Pancreas (tissue), 10 donors: Measurements from ENCODE around the gene CCDC8. TPM values are rescaled to one million over a fixed set of nuclear protein-coding genes. Genes with fewer than 3 reads are reported as not detected.

Experiments used
- ATAC-seq, 4 donors: fragments of 200-7000 bp; cut with Tn5 transposase; one replicate each; pipeline versions ENCODE4 v1.8.0 to v1.9.1; 2020; ENCODE audit warnings: mild to moderate bottlenecking in 4 of 4, moderate library complexity in 4 of 4
- DNase-seq, 6 donors: peaks; one replicate each; pipeline ENCODE4 v3.0.0-alpha.2; 2020
- FAIRE-seq: peaks from 2 replicates; lab custom pipeline; 2012; peaks lifted over from hg19 to GRCh38; lab: Jason Lieb, UNC
- H3K27ac ChIP-seq, 4 donors: fragments of 200-600 bp; sonication (generic); 1 replicate in 3 of 4; 2 replicates in 1 of 4; pipeline versions ENCODE4 v1.5.0 to v1.8.0; 2020
- H3K27me3 ChIP-seq, 4 donors: fragments of 200-600 bp; one replicate each; pipeline ENCODE4 v1.8.0; 2021
- H3K36me3 ChIP-seq, 3 donors: fragments of 200-600 bp; sonication (generic) in 1 of 3; one replicate each; pipeline versions ENCODE4 v1.5.0 to v1.8.0; 2020 to 2021
- H3K4me1 ChIP-seq, 3 donors: fragments of 200-600 bp; one replicate each; pipeline ENCODE4 v1.8.0; 2021
- H3K4me3 ChIP-seq, 4 donors: fragments of 200-600 bp; sonication (generic) in 2 of 4; one replicate each; pipeline versions ENCODE4 v1.5.0 to v1.8.0; 2020 to 2021
- H3K9me3 ChIP-seq, 4 donors: fragments of 200-600 bp; one replicate each; pipeline ENCODE4 v1.8.0; 2021
- CTCF ChIP-seq, 4 donors: fragments of 200-600 bp; sonication (generic) in 3 of 4; IDR thresholded peaks; one replicate each; pipeline versions ENCODE4 v1.5.0 to v1.8.0; 2021; ENCODE audit warnings: antibody characterized with exemption in 4 of 4
- WGBS, 2 donors: extraction: QIAGEN DNeasy Blood & Tissue Kit; methylation state at CpG; one replicate each; pipeline ENCODE4 v1.1.7; 2013; 5-methylcytosine and 5-hydroxymethylcytosine counted together
- intact Hi-C, 3 donors: fragments of 100-400 bp; cut with DNase I; formaldehyde crosslinking; loops; one replicate each; pipeline versions ENCODE4 v1.11.1 to v1.14.2; 2022
- polyA plus RNA-seq, 2 donors: library from polyadenylated mRNA; stranded (reverse); fragments of 200-250 nt; gene quantifications; one replicate each; pipeline ENCODE4 v1.2.3, GENCODE V29; 2013
- total RNA-seq, 6 donors: library from RNA; stranded (reverse); fragmentation: NEBNext Ultra II Directional in 4 of 6; extraction: Animal tissue kit (Norgen Biotek cat#: 25700) in 4 of 6; gene quantifications; one replicate each; pipeline versions ENCODE4 v1.2.1 to v1.2.4, GENCODE V29; 2021 to 2023
- donor health status: healthy with polysubstance abuse.
- donor health status: DM: no; HTN: no; CAD: no; lungs with moderate emphysema.
- donor health status: DM: no; HTN: no; CAD: no.
- donor health status: control.
- donor health status: control.
- donor health status: Bipolar disorder and iron deficiency.
- donor health status: DM: yes; HTN: yes; CAD: no.
- donor health status: DM: no; HTN: no; CAD: no.
- donor health status: DM: no; HTN: no; CAD: no.
- donor health status: DM: yes; HTN: yes; CAD: no.

The CCDC8 gene
- total and polyA plus RNA-seq, 8 donors: 8.2 to 22.0 (median 12.0) TPM

GRCh38 chr19:46412650-46413261, 608 bp downstream of the CCDC8 start:
- H3K27me3 ChIP-seq: no peaks in the 10 kb centered on the region
- no peaks in the 10 kb centered on the region for H3K36me3 ChIP-seq
- intact Hi-C loops: no loop called here
- H3K4me3 ChIP-seq: peak overlapping the region; percentile 52 to 69 (median 62)
- peaks cover 3 to 22% (median 10%) of the 10 kb centered on the region in 3 donors for H3K4me1 ChIP-seq
- peak in 2 of 4 donors; percentile 0 to 5 for ATAC-seq
- H3K27ac ChIP-seq: peak overlapping the region; percentile 64 to 92 (median 80)
- no peaks in the 10 kb centered on the region for H3K9me3 ChIP-seq
- no peak for FAIRE-seq
- 2 to 4% methylated on average over 29 of the region's 29 CpGs for WGBS, 2 donors
- DNase-seq: no peak
- no peak for TF ChIP-seq CTCF (IDR thresholded peaks at IDR 0.05)

- Histone ChIP-seq H3K27me3 (no peaks in the 10 kb centered on the region), H3K27ac (peak overlapping the region in 3 of 4 donors; percentile 76 to 92 (median 85)), H3K36me3 (no peaks in the 10 kb centered on the region), H3K9me3 (no peaks in the 10 kb centered on the region), H3K4me3 (peak overlapping the region; percentile 52 to 69 (median 62)), H3K4me1 (peaks cover 3 to 22% (median 10%) of the 10 kb centered on the region in 3 donors)
- WGBS, 2 donors: 7 to 12% methylated on average over 53 to 54 of the region's 54 CpGs
- DNase-seq: peak in 4 of 6 donors; percentile 32 to 81 (median 59)
- peak; percentile 1 to 5 (median 2) for ATAC-seq
- no peak for FAIRE-seq
- no peak for TF ChIP-seq CTCF (IDR thresholded peaks at IDR 0.05)
- intact Hi-C loops: no loop called here
Observed at GRCh38 chr19:46411925-46412649, 1.3 kb downstream of the CCDC8 start.

- H3K9me3 ChIP-seq: no peaks in the 10 kb centered on the region
- no peak for TF ChIP-seq CTCF (IDR thresholded peaks at IDR 0.05)
- DNase-seq (peak in 1 of 6 donors; percentile 30), FAIRE-seq (no peak), ATAC-seq (no peak)
- peak overlapping the region; percentile 52 to 69 (median 62) for H3K4me3 ChIP-seq
- H3K4me1 ChIP-seq: peaks cover 3 to 22% (median 10%) of the 10 kb centered on the region in 3 donors
- H3K27me3 ChIP-seq: no peaks in the 10 kb centered on the region
- 49 to 53% methylated on average over 13 of the region's 13 CpGs for WGBS, 2 donors
- H3K36me3 ChIP-seq: no peaks in the 10 kb centered on the region
- intact Hi-C loops: no loop called here
- H3K27ac ChIP-seq: peak overlapping the region in 1 of 4 donors; percentile 92
Observed at GRCh38 chr19:46411088-46411924, 2.1 kb downstream of the CCDC8 start.

- Histone ChIP-seq H3K27me3 (no peaks in the 10 kb centered on the region), H3K27ac (no peak overlapping the region), H3K4me1 (peaks cover 0 to 19% (median 14%) of the 10 kb centered on the region in 3 donors), H3K9me3 (no peaks in the 10 kb centered on the region), H3K4me3 (peak overlapping the region in 2 of 4 donors; percentile 52 to 66), H3K36me3 (no peaks in the 10 kb centered on the region)
- TF ChIP-seq CTCF (IDR thresholded peaks at IDR 0.05): no peak
- FAIRE-seq: no peak
- ATAC-seq: no peak
- DNase-seq: peak in 1 of 6 donors; percentile 10
- 83 to 90% methylated on average over 13 of the region's 13 CpGs for WGBS, 2 donors
- intact Hi-C loops: no loop called here
Observed at GRCh38 chr19:46410205-46411087, 2.9 kb downstream of the CCDC8 start.
